H1 (cell line): ENCODE measurements around the gene GULP1. TPM values are rescaled to one million over a fixed set of nuclear protein-coding genes. Genes with fewer than 3 reads are reported as not detected.
A peak's percentile ranks its signal among the peaks of the same experiment; 100 is the strongest.

Source experiments
- CTCF ChIA-PET: fragments of 300-600 bp; sonication (Branson Sonifier 250); formaldehyde crosslinking; loops from one replicate; lab custom pipeline; 2021; ENCODE audit not compliant: partially characterized antibody; lab: Charles Lee
- POLR2A ChIA-PET: fragments of 300-600 bp; sonication (Branson Sonifier 250); formaldehyde crosslinking; loops from one replicate; lab custom pipeline; 2021; ENCODE audit warnings: inconsistent platforms; ENCODE audit not compliant: partially characterized antibody; lab: Charles Lee
- DNase-seq, 2 experiments: peaks; one replicate each; pipeline versions ENCODE4 v3.0.0 to v3.0.0-alpha.2; 2010 to 2022; ENCODE audit warnings: low spot score in 2 of 2, low read depth in 1 of 2, mixed read lengths in 1 of 2
- FAIRE-seq: peaks from 2 replicates; lab custom pipeline; 2011; peaks lifted over from hg19 to GRCh38; lab: Jason Lieb, UNC
- H2AFZ ChIP-seq: 2 replicates; pipeline ENCODE4 v1.8.1; 2012; ENCODE audit warnings: low read length, inconsistent platforms
- H2AK5ac ChIP-seq: 2 replicates; pipeline ENCODE4 v1.6.1; 2013; ENCODE audit warnings: low read depth, low read length
- H2BK120ac ChIP-seq: replicated peaks from 2 replicates; pipeline ENCODE3; 2013; ENCODE audit warnings: low read depth, low read length, inconsistent platforms
- H2BK12ac ChIP-seq: 2 replicates; pipeline ENCODE4 v1.6.1; 2013; ENCODE audit warnings: low read depth, low read length
- H2BK15ac ChIP-seq: 2 replicates; pipeline ENCODE4 v1.6.1; 2013; ENCODE audit warnings: low read length
- H2BK20ac ChIP-seq: 2 replicates; pipeline ENCODE4 v1.6.1; 2013; ENCODE audit warnings: low read length
- H2BK5ac ChIP-seq: 2 replicates; pipeline ENCODE4 v1.6.1; 2013; ENCODE audit warnings: low read depth, low read length
- H3K14ac ChIP-seq: 2 replicates; pipeline ENCODE4 v1.6.1; 2013; ENCODE audit warnings: inconsistent platforms; ENCODE audit not compliant: insufficient read length
- H3K18ac ChIP-seq: 2 replicates; pipeline ENCODE4 v1.6.1; 2013; ENCODE audit warnings: low read length; ENCODE audit errors: extremely low read depth
- H3K23ac ChIP-seq: 2 replicates; pipeline ENCODE4 v1.6.1; 2013; ENCODE audit warnings: inconsistent platforms; ENCODE audit not compliant: insufficient read length
- H3K23me2 ChIP-seq: 2 replicates; pipeline ENCODE4 v1.6.1; 2013; ENCODE audit warnings: low read depth, low read length
- H3K27ac ChIP-seq: 2 replicates; pipeline ENCODE4 v1.6.1; 2011; ENCODE audit warnings: low read depth, low read length, inconsistent platforms
- H3K27me3 ChIP-seq, 4 experiments: replicated peaks in 1 of 4; 1 replicate in 1 of 4; 2 replicates in 3 of 4; pipeline versions ENCODE4 v1.6.1 to v1.8.1; 2011 to 2013; ENCODE audit warnings: low read length in 3 of 4, mild to moderate bottlenecking in 3 of 4, inconsistent platforms in 2 of 4, mixed read lengths in 2 of 4, moderate library complexity in 1 of 4; ENCODE audit not compliant: control insufficient read depth in 3 of 4, insufficient read depth in 3 of 4; ENCODE audit errors: extremely low read depth in 1 of 4
- H3K36me3 ChIP-seq, 4 experiments: 2 replicates each; pipeline versions ENCODE4 v1.6.1 to v1.8.1; 2011 to 2013; ENCODE audit warnings: mild to moderate bottlenecking in 4 of 4, low read length in 3 of 4, moderate library complexity in 2 of 4, control low read depth in 1 of 4, inconsistent platforms in 1 of 4; ENCODE audit not compliant: insufficient read depth in 4 of 4, control insufficient read depth in 2 of 4
- H3K4ac ChIP-seq: replicated peaks from 2 replicates; pipeline ENCODE3; 2013; ENCODE audit warnings: low read length, low read depth, mixed read lengths, inconsistent platforms; ENCODE audit not compliant: insufficient read length
- H3K4me1 ChIP-seq, 4 experiments: replicated peaks in 1 of 4; 1 replicate in 1 of 4; 2 replicates in 3 of 4; pipeline versions ENCODE4 v1.6.1 to v1.8.1; 2011 to 2013; ENCODE audit warnings: low read length in 3 of 4, inconsistent platforms in 2 of 4, mixed read lengths in 1 of 4; ENCODE audit not compliant: insufficient read depth in 4 of 4, control insufficient read depth in 3 of 4
- H3K4me2 ChIP-seq, 2 experiments: 2 replicates each; pipeline versions ENCODE4 v1.6.1 to v1.8.1; 2011 to 2013; ENCODE audit warnings: low read depth in 2 of 2, low read length in 2 of 2, control low read depth in 1 of 2, inconsistent platforms in 1 of 2, mild to moderate bottlenecking in 1 of 2; ENCODE audit not compliant: insufficient read depth in 1 of 2
- H3K4me3 ChIP-seq, 4 experiments: fragments of 200-600, 300-600 bp in 1 of 4; sonication (generic), shearing (Covaris generic), sonication (Bioruptor Twin) in 1 of 4; 2 replicates each; pipeline versions ENCODE4 v1.5.1 to v1.8.1; 2011 to 2016; ENCODE audit warnings: low read length in 4 of 4, low read depth in 3 of 4, control low read depth in 2 of 4, inconsistent platforms in 2 of 4, mild to moderate bottlenecking in 2 of 4, mixed read lengths in 1 of 4, moderate library complexity in 1 of 4; ENCODE audit not compliant: insufficient read depth in 2 of 4; ENCODE audit errors: extremely low read depth in 1 of 4
- H3K56ac ChIP-seq: replicated peaks from 2 replicates; pipeline ENCODE3; 2013; ENCODE audit warnings: low read depth, mild to moderate bottlenecking, mixed read lengths, low read length, inconsistent platforms; ENCODE audit not compliant: insufficient read length
- H3K79me1 ChIP-seq: 2 replicates; pipeline ENCODE4 v1.6.1; 2013; ENCODE audit warnings: low read depth, low read length, control low read depth
- H3K79me2 ChIP-seq, 2 experiments: 2 replicates each; pipeline versions ENCODE4 v1.6.1 to v1.8.1; 2012 to 2013; ENCODE audit warnings: low read length in 2 of 2, mild to moderate bottlenecking in 2 of 2, inconsistent platforms in 1 of 2; ENCODE audit not compliant: insufficient read depth in 2 of 2, control insufficient read depth in 1 of 2
- H3K9ac ChIP-seq, 4 experiments: replicated peaks in 1 of 4; 1 replicate in 1 of 4; 2 replicates in 3 of 4; pipeline versions ENCODE4 v1.6.1 to v1.8.1; 2011 to 2013; ENCODE audit warnings: low read depth in 3 of 4, low read length in 3 of 4, control low read depth in 2 of 4, mild to moderate bottlenecking in 2 of 4, moderate library complexity in 2 of 4, inconsistent platforms in 1 of 4; ENCODE audit errors: extremely low read depth in 1 of 4
- H3K9me3 ChIP-seq, 2 experiments: 2 replicates each; pipeline versions ENCODE4 v1.6.1 to v1.8.1; 2012 to 2013; ENCODE audit warnings: mild to moderate bottlenecking in 2 of 2, moderate library complexity in 2 of 2, control low read depth in 1 of 2, inconsistent platforms in 1 of 2, low read depth in 1 of 2, low read length in 1 of 2, mixed read lengths in 1 of 2; ENCODE audit not compliant: insufficient read depth in 2 of 2
- H4K20me1 ChIP-seq, 2 experiments: replicated peaks in 1 of 2; 2 replicates each; pipeline versions ENCODE3 to v1.8.1; 2011 to 2013; ENCODE audit warnings: inconsistent platforms in 2 of 2, low read length in 2 of 2, mild to moderate bottlenecking in 1 of 2; ENCODE audit not compliant: insufficient read depth in 2 of 2, control insufficient read depth in 1 of 2
- H4K5ac ChIP-seq: 2 replicates; pipeline ENCODE4 v1.6.1; 2013; ENCODE audit warnings: low read length, low read depth, mixed read lengths, inconsistent platforms; ENCODE audit not compliant: insufficient read length
- H4K8ac ChIP-seq: 2 replicates; pipeline ENCODE4 v1.8.0; 2013; ENCODE audit warnings: mild to moderate bottlenecking, moderate library complexity, low read length, inconsistent platforms; ENCODE audit not compliant: insufficient read depth; ENCODE audit errors: extremely low read depth
- H4K91ac ChIP-seq: replicated peaks from 2 replicates; pipeline ENCODE3; 2013; ENCODE audit warnings: low read length, mixed read lengths, inconsistent platforms; ENCODE audit not compliant: insufficient read length
- ASH2L ChIP-seq: fragments of 200-600, 300-600 bp; sonication (generic); IDR thresholded peaks from one replicate; pipeline ENCODE4 v1.7.1; 2017; ENCODE audit warnings: low read length
- BRCA1 ChIP-seq: IDR thresholded peaks from 2 replicates; pipeline ENCODE4 v1.6.1; 2012; ENCODE audit warnings: low read depth, low read length, improper control_type of control experiment
- CHD1 ChIP-seq: IDR thresholded peaks from 2 replicates; pipeline ENCODE4 v1.6.1; 2012; ENCODE audit warnings: low read depth, low read length, improper control_type of control experiment
- CREB1 ChIP-seq: IDR thresholded peaks from 2 replicates; pipeline ENCODE4 v1.6.1; 2012; ENCODE audit warnings: inconsistent platforms
- FOSL1 ChIP-seq: IDR thresholded peaks from 2 replicates; pipeline ENCODE4 v1.6.1; 2011; ENCODE audit warnings: mild to moderate bottlenecking, low read depth, low read length, moderate library complexity; ENCODE audit not compliant: insufficient read depth
- KDM4A ChIP-seq: IDR thresholded peaks from one replicate; pipeline ENCODE4 v1.7.1; 2012; ENCODE audit warnings: low read depth, mild to moderate bottlenecking, moderate library complexity, low read length, inconsistent platforms; ENCODE audit not compliant: severe bottlenecking
- MAX ChIP-seq: IDR thresholded peaks from 2 replicates; pipeline ENCODE4 v1.6.1; 2012; ENCODE audit warnings: inconsistent platforms
- RAD21 ChIP-seq, 2 experiments: IDR thresholded peaks in 1 of 2; conservative IDR thresholded peaks in 1 of 2; 2 replicates each; pipeline ENCODE4 v1.6.1; 2011; ENCODE audit warnings: low read depth in 2 of 2, low read length in 2 of 2, improper control_type of control experiment in 1 of 2, inconsistent platforms in 1 of 2, mild to moderate bottlenecking in 1 of 2, moderate library complexity in 1 of 2
- RXRA ChIP-seq: IDR thresholded peaks from 2 replicates; pipeline ENCODE4 v1.6.1; 2011; ENCODE audit warnings: low read depth, mild to moderate bottlenecking, low read length, moderate library complexity; ENCODE audit not compliant: insufficient read depth
- SIN3A ChIP-seq, 2 experiments: IDR thresholded peaks in 1 of 2; conservative IDR thresholded peaks in 1 of 2; 2 replicates each; pipeline ENCODE4 v1.6.1; 2011 to 2012; ENCODE audit warnings: low read length in 2 of 2, improper control_type of control experiment in 1 of 2, low read depth in 1 of 2, mild to moderate bottlenecking in 1 of 2
- SP1 ChIP-seq: IDR thresholded peaks from 2 replicates; pipeline ENCODE4 v1.6.1; 2011; ENCODE audit warnings: low read depth, low read length
- SP4 ChIP-seq: IDR thresholded peaks from 2 replicates; pipeline ENCODE4 v1.6.1; 2012; ENCODE audit warnings: low read length, inconsistent platforms
- SRF ChIP-seq: IDR thresholded peaks from 2 replicates; pipeline ENCODE4 v1.6.1; 2011; ENCODE audit warnings: mild to moderate bottlenecking, low read depth, low read length, moderate library complexity
- TAF1 ChIP-seq: IDR thresholded peaks from 2 replicates; pipeline ENCODE4 v1.6.1; 2011; ENCODE audit warnings: mild to moderate bottlenecking, low read depth, low read length
- WGBS, 2 experiments: shearing (Covaris generic) in 1 of 2; methylation state at CpG; one replicate each; pipeline versions ENCODE4 v1.1.6 to v1.1.7; 2013 to 2015; ENCODE audit warnings: low lambda C conversion rate in 2 of 2, mixed read lengths in 2 of 2, inconsistent platforms in 1 of 2, low coverage in 1 of 2, missing lambda C conversion rate in 1 of 2; ENCODE audit not compliant: insufficient replicate concordance in 2 of 2, insufficient coverage in 1 of 2, insufficient read length in 1 of 2; ENCODE audit errors: extremely low coverage in 1 of 2, missing lambda C conversion rate in 1 of 2; 5-methylcytosine and 5-hydroxymethylcytosine counted together
- polyA plus RNA-seq, 7 experiments: library from polyadenylated mRNA; depleted of rRNA in 3 of 7; stranded (reverse) in 5 of 7; unstranded in 2 of 7; fragments of >200 nt in 5 of 7; fragments of 200-250 nt in 2 of 7; gene quantifications; 1 replicate in 5 of 7; 2 replicates in 1 of 7; 4 replicates in 1 of 7; pipeline versions ENCODE4 v1.2.1 to v1.2.3, GENCODE V29; 2011 to 2013; ENCODE audit warnings: missing spikeins in 2 of 7, mixed read lengths in 2 of 7
- total RNA-seq: library from RNA; stranded (reverse); fragmentation: NEBNext Ultra II Directional; extraction: Animal tissue kit (Norgen Biotek cat#: 25700); gene quantifications from 2 replicates; pipeline ENCODE4 v1.2.1, GENCODE V29; 2021

The GULP1 gene
- total and polyA plus RNA-seq, 2 of the 8 experiments (the other 6 are each of a cell fraction or from before 2014, with no cell fraction given): 69.7 to 139 TPM

- Histone ChIP-seq H2BK12ac (no peak overlapping the region), H3K9me3 (no peaks in the 10 kb centered on the region; a peak in 1 of 4 replicates), H3K79me2 (no peaks in the 10 kb centered on the region), H4K5ac (peak overlapping the region; percentile 66), H3K27ac (no peak overlapping the region), H2AFZ (peak overlapping the region; percentile 35; the same call in 1 of the 2 replicates), H3K23ac (no peak overlapping the region), H4K91ac (no peak overlapping the region), H3K4me3 (no peak overlapping the region), H3K79me1 (no peaks in the 10 kb centered on the region), H3K4me1 (peaks cover 0 to 3% (median 0%) of the 10 kb centered on the region in 4 experiments; a peak in 1 of 7 replicates), H3K56ac (no peak overlapping the region), H3K4me2 (no peak overlapping the region), H4K8ac (no peak overlapping the region), H3K4ac (no peak overlapping the region), H3K23me2 (no peaks in the 10 kb centered on the region), H4K20me1 (no peaks in the 10 kb centered on the region), H2AK5ac (no peak overlapping the region), H2BK5ac (no peak overlapping the region), H2BK20ac (no peak overlapping the region), H3K18ac (no peak overlapping the region), H3K27me3 (no peaks in the 10 kb centered on the region), H3K9ac (no peak overlapping the region), H3K14ac (no peak overlapping the region), H2BK15ac (no peak overlapping the region), H3K36me3 (no peaks in the 10 kb centered on the region), H2BK120ac (no peak overlapping the region)
- POLR2A ChIA-PET: interaction anchor here (1.0 kb wide), 1 partner anchor 31 kb away, joined by 5 read pairs; no protein-coding TSS in a partner anchor
- 92% methylated on average over 3 of the region's 3 CpGs; no CpG with 5 or more reads in 1 of the 2 experiments for WGBS, 2 experiments
- CTCF ChIA-PET: interaction anchor here (1.1 kb wide), 1 partner anchor 13 kb away, joined by 3 read pairs; no protein-coding TSS in a partner anchor
- FAIRE-seq (peak; percentile 45), DNase-seq (no peak)
- TF ChIP-seq RAD21 (IDR thresholded peaks at IDR 0.05 in 1 of 2, conservative IDR thresholded peaks at IDR 0.05 in 1 of 2; ENCODE audit: low read depth in 2 of 2, low read length in 2 of 2) (no peak), CHD1 (no peak), BRCA1 (no peak), RXRA (no peak), CREB1 (no peak), MAX (no peak), SIN3A (conservative IDR thresholded peaks at IDR 0.05 in 1 of 2, IDR thresholded peaks at IDR 0.05 in 1 of 2; ENCODE audit: low read depth in 1 of 2, low read length in 2 of 2) (no peak), SRF (no peak), FOSL1 (no peak), ASH2L (no peak), SP1 (no peak), SP4 (no peak), KDM4A (no peak), TAF1 (no peak)
Observed at GRCh38 chr2:188244383-188244782, 47.3 kb upstream of the GULP1 start.
